Loucy (cell line): ENCODE data around the gene ZMYM3.

Experiments
- H2AFZ ChIP-seq: fragments of 200-600 bp; sonication (generic); 2 replicates; pipeline ENCODE4 v1.6.0; 2016; ENCODE audit warnings: antibody characterized with exemption, mild to moderate bottlenecking, low read length, moderate library complexity
- H3F3A ChIP-seq: fragments of 200-600 bp; 2 replicates; pipeline ENCODE4 v1.6.0; 2016; ENCODE audit warnings: antibody characterized with exemption, low read depth, mild to moderate bottlenecking
- H3K27me3 ChIP-seq: fragments of 200-600 bp; sonication (generic); 2 replicates; pipeline ENCODE4 v1.6.1; 2014; ENCODE audit warnings: low read length, mild to moderate bottlenecking; ENCODE audit not compliant: insufficient read depth, poor library complexity, severe bottlenecking
- H3K36me3 ChIP-seq: fragments of 200-600 bp; sonication (generic); 2 replicates; pipeline ENCODE4 v1.6.1; 2016; ENCODE audit warnings: low read length; ENCODE audit not compliant: insufficient read depth
- H3K4me1 ChIP-seq: fragments of 200-600 bp; sonication (generic); 2 replicates; pipeline ENCODE4 v1.5.1; 2014; ENCODE audit warnings: low read length, mild to moderate bottlenecking; ENCODE audit not compliant: insufficient read depth, poor library complexity, severe bottlenecking
- H3K4me2 ChIP-seq: fragments of 200-600 bp; sonication (generic); 2 replicates; pipeline ENCODE4 v1.6.0; 2014; ENCODE audit warnings: antibody characterized with exemption, low read length, low read depth, mild to moderate bottlenecking; ENCODE audit not compliant: poor library complexity, severe bottlenecking
- H3K4me3 ChIP-seq: fragments of 200-600 bp; sonication (generic); 2 replicates; pipeline ENCODE4 v1.5.1; 2014; ENCODE audit warnings: low read length, mild to moderate bottlenecking, mixed read lengths; ENCODE audit not compliant: poor library complexity, severe bottlenecking
- H3K79me2 ChIP-seq: fragments of 200-600 bp; sonication (generic); 2 replicates; pipeline ENCODE4 v1.6.1; 2014; ENCODE audit warnings: low read length; ENCODE audit not compliant: insufficient read depth
- H3K9ac ChIP-seq: fragments of 200-600 bp; sonication (generic); 2 replicates; pipeline ENCODE4 v1.6.0; 2014; ENCODE audit warnings: mild to moderate bottlenecking, low read depth, low read length, moderate library complexity; ENCODE audit not compliant: poor library complexity, severe bottlenecking
- H3K9me2 ChIP-seq: fragments of 200-600 bp; sonication (generic); replicated peaks from 2 replicates; pipeline ENCODE4 v1.6.1; 2016; ENCODE audit warnings: low read depth, low read length, mixed read lengths
- H3K9me3 ChIP-seq: fragments of 200-600 bp; sonication (generic); 2 replicates; pipeline ENCODE4 v1.6.1; 2014; ENCODE audit warnings: mild to moderate bottlenecking, antibody characterized with exemption, low read length, low read depth; ENCODE audit not compliant: insufficient read depth
- H4K20me1 ChIP-seq: fragments of 200-600 bp; sonication (generic); 2 replicates; pipeline ENCODE4 v1.6.0; 2014; ENCODE audit warnings: antibody characterized with exemption, low read length, mild to moderate bottlenecking; ENCODE audit not compliant: insufficient read depth, poor library complexity, severe bottlenecking
- EZH2phosphoT487 ChIP-seq: fragments of 200-600 bp; IDR thresholded peaks from 2 replicates; pipeline ENCODE4 v1.6.1; 2018; ENCODE audit warnings: antibody characterized with exemption, mild to moderate bottlenecking, moderate library complexity, borderline replicate concordance
- TF ChIP-seq, protein P1 (sequence below): fragments of 200-600 bp; sonication (generic); conservative IDR thresholded peaks from 2 replicates; pipeline ENCODE4 v1.5.1; 2014; ENCODE audit warnings: mild to moderate bottlenecking, antibody characterized with exemption, low read length

The ZMYM3 gene

DNA sequence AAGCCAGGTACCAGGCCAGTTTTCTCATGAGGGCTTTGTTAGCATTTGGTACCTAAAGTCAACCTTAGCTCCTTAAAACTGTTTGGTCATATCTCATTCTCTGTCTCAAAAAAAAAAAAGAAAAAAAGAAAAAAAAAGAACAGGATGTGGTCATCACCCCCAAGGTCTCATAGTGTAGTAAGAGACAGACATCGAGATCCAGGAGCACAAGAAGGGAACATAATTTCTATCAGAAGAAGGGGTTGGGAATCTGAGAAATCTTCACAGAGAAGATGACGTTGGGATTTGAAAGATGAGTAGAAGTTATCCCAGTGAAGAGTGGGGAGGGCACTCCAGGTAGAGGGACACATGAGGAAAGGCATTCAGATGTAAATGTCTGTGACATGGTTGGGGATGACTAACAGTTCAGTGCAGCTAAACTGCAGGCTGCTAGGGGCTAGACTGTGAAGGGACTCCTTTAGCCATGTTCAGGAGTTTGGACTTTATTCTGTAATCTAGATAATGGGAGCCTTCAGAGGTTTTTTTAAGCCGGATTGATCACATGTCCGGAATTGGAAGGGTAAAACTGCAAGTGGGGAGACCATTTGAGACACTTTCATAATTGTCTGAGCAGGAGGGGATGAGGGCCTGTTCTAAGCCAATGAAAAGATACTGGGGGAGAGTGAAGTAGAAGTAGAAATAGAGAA is 57.8 kb downstream of the ZMYM3 start:
- Histone ChIP-seq H3K36me3 (no peaks in the 10 kb centered on the region), H2AFZ (peak overlapping the region; percentile 82), H3F3A (no peaks in the 10 kb centered on the region), H3K4me2 (peak overlapping the region; percentile 70), H3K9me3 (no peaks in the 10 kb centered on the region), H3K4me1 (peaks cover 23% of the 10 kb centered on the region), H3K79me2 (no peaks in the 10 kb centered on the region), H3K27me3 (no peaks in the 10 kb centered on the region), H4K20me1 (no peaks in the 10 kb centered on the region), H3K9ac (peak overlapping the region; percentile 50), H3K4me3 (peak overlapping the region; percentile 45), H3K9me2 (no peaks in the 10 kb centered on the region)
- TF ChIP-seq EZH2phosphoT487, result no peak
- TF ChIP-seq, protein P1, sequence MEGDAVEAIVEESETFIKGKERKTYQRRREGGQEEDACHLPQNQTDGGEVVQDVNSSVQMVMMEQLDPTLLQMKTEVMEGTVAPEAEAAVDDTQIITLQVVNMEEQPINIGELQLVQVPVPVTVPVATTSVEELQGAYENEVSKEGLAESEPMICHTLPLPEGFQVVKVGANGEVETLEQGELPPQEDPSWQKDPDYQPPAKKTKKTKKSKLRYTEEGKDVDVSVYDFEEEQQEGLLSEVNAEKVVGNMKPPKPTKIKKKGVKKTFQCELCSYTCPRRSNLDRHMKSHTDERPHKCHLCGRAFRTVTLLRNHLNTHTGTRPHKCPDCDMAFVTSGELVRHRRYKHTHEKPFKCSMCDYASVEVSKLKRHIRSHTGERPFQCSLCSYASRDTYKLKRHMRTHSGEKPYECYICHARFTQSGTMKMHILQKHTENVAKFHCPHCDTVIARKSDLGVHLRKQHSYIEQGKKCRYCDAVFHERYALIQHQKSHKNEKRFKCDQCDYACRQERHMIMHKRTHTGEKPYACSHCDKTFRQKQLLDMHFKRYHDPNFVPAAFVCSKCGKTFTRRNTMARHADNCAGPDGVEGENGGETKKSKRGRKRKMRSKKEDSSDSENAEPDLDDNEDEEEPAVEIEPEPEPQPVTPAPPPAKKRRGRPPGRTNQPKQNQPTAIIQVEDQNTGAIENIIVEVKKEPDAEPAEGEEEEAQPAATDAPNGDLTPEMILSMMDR, result no peak

DNA sequence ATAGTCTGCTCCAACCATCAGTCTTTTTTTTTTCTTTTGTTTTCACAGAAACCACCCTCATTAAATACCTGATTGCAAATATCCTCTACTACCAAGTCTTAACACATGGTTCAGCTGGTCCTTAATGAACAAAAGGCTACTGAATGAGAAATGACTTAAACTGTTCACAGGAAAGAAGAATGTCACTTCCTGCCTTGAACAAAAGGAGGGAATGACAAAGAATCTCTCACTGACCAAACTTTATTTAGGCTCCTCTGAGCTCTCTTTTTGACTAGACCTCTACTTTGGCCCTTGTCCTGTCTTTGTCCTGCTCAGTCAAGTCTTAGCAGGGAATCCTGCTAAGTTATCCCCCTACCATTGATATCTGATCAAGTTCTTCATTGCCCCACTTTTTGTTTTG is 62.7 kb downstream of the ZMYM3 start:
- peak overlapping the region; percentile 78 for H2AFZ ChIP-seq
- no peak overlapping the region for H3K9ac ChIP-seq
- H3F3A ChIP-seq, result no peaks in the 10 kb centered on the region

More for the DNA sequence above, 62.7 kb downstream of the ZMYM3 start:
- Histone ChIP-seq H4K20me1 (no peaks in the 10 kb centered on the region), H3K4me3 (no peak overlapping the region), H3K36me3 (no peaks in the 10 kb centered on the region), H3K79me2 (no peaks in the 10 kb centered on the region), H3K4me2 (no peak overlapping the region), H3K4me1 (peaks cover 12% of the 10 kb centered on the region), H3K27me3 (no peaks in the 10 kb centered on the region), H3K9me3 (no peaks in the 10 kb centered on the region), H3K9me2 (no peaks in the 10 kb centered on the region)
- TF ChIP-seq EZH2phosphoT487, result no peak
- TF ChIP-seq, protein P1, result no peak
